GM23338 (cell line): ENCODE measurements around the gene DTNB. TPM values are rescaled to one million over a fixed set of nuclear protein-coding genes. Genes with fewer than 3 reads are reported as not detected.

ENCODE experiments used
- ATAC-seq: fragments of 200-7000 bp; cut with Tn5 transposase; 3 replicates; pipeline ENCODE4 v1.9.1; 2020
- DNase-seq: peaks from one replicate; pipeline ENCODE4 v3.0.0-alpha.2; 2015; ENCODE audit warnings: low spot score
- H2AFZ ChIP-seq: fragments of 200-600 bp; sonication (generic); 2 replicates; pipeline ENCODE4 v1.8.0; 2016; ENCODE audit warnings: antibody characterized with exemption, mild to moderate bottlenecking, moderate library complexity
- H3F3A ChIP-seq: fragments of 200-600 bp; sonication (generic); replicated peaks from 2 replicates; pipeline ENCODE4 v1.8.0; 2017; ENCODE audit warnings: antibody characterized with exemption, mixed run types, low read depth
- H3K27ac ChIP-seq: fragments of 200-600 bp; sonication (generic); 2 replicates; pipeline ENCODE4 v1.6.1; 2016; ENCODE audit warnings: low read depth
- H3K27me3 ChIP-seq: fragments of 200-600 bp; sonication (generic); 2 replicates; pipeline ENCODE4 v1.8.0; 2016; ENCODE audit warnings: mild to moderate bottlenecking, mixed run types, moderate library complexity; ENCODE audit not compliant: insufficient read depth
- H3K36me3 ChIP-seq: fragments of 200-600 bp; sonication (generic); 2 replicates; pipeline ENCODE4 v1.8.0; 2016; ENCODE audit warnings: mild to moderate bottlenecking; ENCODE audit not compliant: insufficient read depth
- H3K4me1 ChIP-seq: fragments of 200-600 bp; sonication (generic); 2 replicates; pipeline ENCODE4 v1.8.0; 2016; ENCODE audit warnings: mild to moderate bottlenecking, moderate library complexity; ENCODE audit not compliant: insufficient read depth
- H3K4me2 ChIP-seq: fragments of 200-600 bp; sonication (generic); 2 replicates; pipeline ENCODE4 v1.7.1; 2017; ENCODE audit warnings: mixed run types
- H3K4me3 ChIP-seq: fragments of 200-600 bp; sonication (generic); 2 replicates; pipeline ENCODE4 v1.6.1; 2016; ENCODE audit warnings: mixed run types
- H3K79me2 ChIP-seq: fragments of 200-600 bp; sonication (generic); replicated peaks from 2 replicates; pipeline ENCODE4 v1.8.0; 2017; ENCODE audit warnings: mild to moderate bottlenecking; ENCODE audit not compliant: insufficient read depth
- H3K9me2 ChIP-seq: fragments of 200-600 bp; sonication (generic); 2 replicates; pipeline ENCODE4 v1.8.0; 2017; ENCODE audit not compliant: insufficient read depth
- H4K20me1 ChIP-seq: fragments of 200-600 bp; sonication (generic); replicated peaks from 2 replicates; pipeline ENCODE4 v1.8.0; 2017; ENCODE audit warnings: mild to moderate bottlenecking; ENCODE audit not compliant: insufficient read depth
- H3K27ac Mint-ChIP-seq: 2 replicates; pipeline ENCODE4 v1.8.0; 2020; ENCODE audit warnings: inconsistent platforms, mild to moderate bottlenecking, moderate library complexity, mixed read lengths
- H3K27me3 Mint-ChIP-seq: 3 replicates; pipeline ENCODE4 v1.8.0; 2022; ENCODE audit warnings: low read depth, mild to moderate bottlenecking, moderate library complexity, mixed read lengths, inconsistent platforms; ENCODE audit not compliant: insufficient read depth, poor library complexity
- H3K36me3 Mint-ChIP-seq: 3 replicates; pipeline ENCODE4 v1.8.0; 2021; ENCODE audit warnings: low read depth, mild to moderate bottlenecking, inconsistent platforms, moderate library complexity, mixed read lengths
- H3K4me1 Mint-ChIP-seq: 3 replicates; pipeline ENCODE4 v1.8.0; 2020; ENCODE audit warnings: mild to moderate bottlenecking, inconsistent platforms, mixed read lengths
- H3K4me3 Mint-ChIP-seq: 3 replicates; pipeline ENCODE4 v1.8.0; 2021; ENCODE audit warnings: moderate library complexity, mild to moderate bottlenecking, inconsistent platforms, mixed read lengths
- H3K9me3 Mint-ChIP-seq: 3 replicates; pipeline ENCODE4 v1.8.0; 2020; ENCODE audit warnings: moderate library complexity, mild to moderate bottlenecking, inconsistent platforms, mixed read lengths
- CREB1 ChIP-seq: fragments of 250-450 bp; sonication (Bioruptor Pico); IDR thresholded peaks from 2 replicates; pipeline ENCODE4 v1.5.0; 2020; ENCODE audit warnings: low read depth, mild to moderate bottlenecking, moderate library complexity
- CTCF ChIP-seq, 2 experiments: fragments of 200-600 bp in 1 of 2; sonication (generic) in 1 of 2; conservative IDR thresholded peaks; 2 replicates each; pipeline versions ENCODE4 v1.5.1 to v1.6.1; 2016 to 2017; ENCODE audit warnings: antibody characterized with exemption in 2 of 2, low read depth in 2 of 2, mild to moderate bottlenecking in 2 of 2, moderate library complexity in 1 of 2
- ETS1 ChIP-seq: IDR thresholded peaks from 2 replicates; pipeline ENCODE4 v1.6.1; 2016; ENCODE audit warnings: antibody characterized with exemption
- EZH2phosphoT487 ChIP-seq: fragments of 200-600 bp; sonication (generic); IDR thresholded peaks from one replicate; pipeline ENCODE4 v1.8.1; 2018; ENCODE audit warnings: antibody characterized with exemption; ENCODE audit not compliant: unreplicated experiment
- NANOG ChIP-seq: IDR thresholded peaks from 2 replicates; pipeline ENCODE4 v1.6.1; 2016; ENCODE audit warnings: antibody characterized with exemption, borderline replicate concordance
- POLR2AphosphoS5 ChIP-seq: IDR thresholded peaks from 2 replicates; pipeline ENCODE4 v1.6.1; 2016; ENCODE audit warnings: antibody characterized with exemption, low read depth
- ZNF114 ChIP-seq: fragments of 250-450 bp; sonication (Bioruptor Pico); IDR thresholded peaks from 2 replicates; pipeline ENCODE4 v1.5.0; 2020; ENCODE audit warnings: mild to moderate bottlenecking, moderate library complexity
- ZNF331 ChIP-seq: fragments of 250-450 bp; sonication (Bioruptor Pico); IDR thresholded peaks from 2 replicates; pipeline ENCODE4 v1.5.0; 2020; ENCODE audit warnings: low read depth, mild to moderate bottlenecking, moderate library complexity
- ZNF462 ChIP-seq: fragments of 250-450 bp; sonication (Bioruptor Pico); IDR thresholded peaks from 2 replicates; pipeline ENCODE4 v1.5.0; 2020; ENCODE audit warnings: mild to moderate bottlenecking, moderate library complexity
- polyA plus RNA-seq: library from polyadenylated mRNA; unstranded; fragments of >200 nt; fragmentation: Nextera tagmentation; extraction: Ambion mirVana; gene quantifications from 2 replicates; pipeline ENCODE4 v1.2.1, GENCODE V29; 2016
- total RNA-seq: library from RNA; depleted of rRNA; stranded (reverse); fragments of >200 nt; shearing (Covaris generic); gene quantifications from 2 replicates; pipeline ENCODE4 v1.2.3, GENCODE V29; 2014

The DTNB gene
- total and polyA plus RNA-seq, 2 experiments from 2014 or later: 22.1 to 29.4 TPM

- no peak for TF ChIP-seq CTCF (conservative IDR thresholded peaks at IDR 0.05; ENCODE audit: low read depth in 2 of 2)
- no peak for TF ChIP-seq ZNF114
- no peak for TF ChIP-seq ZNF462 (CRISPR knock-in tag)
- TF ChIP-seq ZNF331 (CRISPR knock-in tag): no peak
- no peak for TF ChIP-seq POLR2AphosphoS5
- TF ChIP-seq CREB1 (CRISPR knock-in tag): no peak
- no peak for TF ChIP-seq NANOG
- no peak for TF ChIP-seq EZH2phosphoT487
Measured at GRCh38 chr2:25688236-25688635, 14.9 kb upstream of the DTNB start (continued).

- Mint-ChIP-seq H3K4me3 (no peak overlapping the region), H3K36me3 (no peaks in the 10 kb centered on the region), H3K9me3 (no peaks in the 10 kb centered on the region), H3K27me3 (peaks cover 4% of the 10 kb centered on the region), H3K27ac (no peak overlapping the region), H3K4me1 (no peaks in the 10 kb centered on the region; the same call in 2 of the 3 replicates)
- Histone ChIP-seq H3K9me2 (no peaks in the 10 kb centered on the region), H3K4me2 (no peak overlapping the region), H3K79me2 (no peaks in the 10 kb centered on the region), H3K27ac (no peak overlapping the region), H3F3A (no peaks in the 10 kb centered on the region), H3K27me3 (no peaks in the 10 kb centered on the region), H3K4me1 (no peaks in the 10 kb centered on the region), H4K20me1 (no peaks in the 10 kb centered on the region), H3K36me3 (no peaks in the 10 kb centered on the region), H2AFZ (no peak overlapping the region), H3K4me3 (no peak overlapping the region)
- TF ChIP-seq CTCF (conservative IDR thresholded peaks at IDR 0.05; ENCODE audit: low read depth in 2 of 2) (no peak), ETS1 (no peak)
- ATAC-seq (no peak), DNase-seq (no peak)
Measured at GRCh38 chr2:25685741-25686140, 12.4 kb upstream of the DTNB start.
